Testis (tissue), 3 donors: Measurements from ENCODE around the gene TSACC. TPM values are rescaled to one million over a fixed set of nuclear protein-coding genes. Genes with fewer than 3 reads are reported as not detected.

Experiments used
- DNase-seq: peaks from one replicate; pipeline ENCODE4 v3.0.0-alpha.2; 2019
- H3K27ac ChIP-seq, 2 donors: fragments of 200-600 bp; sonication (generic); one replicate each; pipeline ENCODE4 v1.5.1; 2019
- H3K27me3 ChIP-seq: fragments of 200-600 bp; sonication (generic); one replicate; pipeline ENCODE4 v1.5.1; 2019
- H3K36me3 ChIP-seq: fragments of 200-600 bp; sonication (generic); one replicate; pipeline ENCODE4 v1.5.1; 2017; ENCODE audit warnings: low read depth; ENCODE audit errors: missing control alignments
- H3K4me1 ChIP-seq: fragments of 200-600 bp; sonication (generic); one replicate; pipeline ENCODE4 v1.5.1; 2019
- H3K4me3 ChIP-seq, 2 donors: fragments of 200-600 bp; sonication (generic); one replicate each; pipeline ENCODE4 v1.5.1; 2017 to 2019
- H3K9me3 ChIP-seq: fragments of 200-600 bp; sonication (generic); one replicate; pipeline ENCODE4 v1.5.1; 2017
- POLR2A ChIP-seq: fragments of 450-650 bp; IDR thresholded peaks from one replicate; pipeline ENCODE4 v1.6.1; 2017; ENCODE audit warnings: antibody characterized with exemption, mild to moderate bottlenecking, moderate library complexity
- WGBS, 2 donors: methylation state at CpG; one replicate each; pipeline ENCODE4 v1.1.5; 2018; 5-methylcytosine and 5-hydroxymethylcytosine counted together
- intact Hi-C: fragments of 100-400 bp; cut with DNase I; formaldehyde crosslinking; loops from one replicate; pipeline ENCODE4 v1.15.1; 2023; ENCODE audit warnings: low total_unique reads
- polyA plus RNA-seq: library from polyadenylated mRNA; stranded (reverse); fragments of 350-450 nt; fragmentation: Illumina TruSeq; extraction: RNeasy Lipid Tissue Mini Kit (QIAGEN cat#74804); gene quantifications from one replicate; pipeline ENCODE4 v1.2.3, GENCODE V29; 2014; ENCODE audit warnings: low read depth, low replicate concordance; ENCODE audit not compliant: insufficient read depth
- total RNA-seq, 2 donors: library from RNA; depleted of rRNA; stranded (reverse); fragments of >200 nt; gene quantifications; one replicate each; pipeline ENCODE4 v1.2.3, GENCODE V29; 2016
- TF ChIP-seq, protein P1 (sequence below), 3 experiments: fragments of 450-650 bp in 2 of 3; fragments of 200-600 bp in 1 of 3; sonication (generic) in 1 of 3; IDR thresholded peaks; one replicate each; pipeline ENCODE4 v1.5.1; 2016 to 2019; ENCODE audit warnings: antibody characterized with exemption in 3 of 3, mild to moderate bottlenecking in 2 of 3, moderate library complexity in 1 of 3

The TSACC gene
- total and polyA plus RNA-seq, 3 donors from 2014 or later: 354 to 1,814 (median 748) TPM

DNA sequence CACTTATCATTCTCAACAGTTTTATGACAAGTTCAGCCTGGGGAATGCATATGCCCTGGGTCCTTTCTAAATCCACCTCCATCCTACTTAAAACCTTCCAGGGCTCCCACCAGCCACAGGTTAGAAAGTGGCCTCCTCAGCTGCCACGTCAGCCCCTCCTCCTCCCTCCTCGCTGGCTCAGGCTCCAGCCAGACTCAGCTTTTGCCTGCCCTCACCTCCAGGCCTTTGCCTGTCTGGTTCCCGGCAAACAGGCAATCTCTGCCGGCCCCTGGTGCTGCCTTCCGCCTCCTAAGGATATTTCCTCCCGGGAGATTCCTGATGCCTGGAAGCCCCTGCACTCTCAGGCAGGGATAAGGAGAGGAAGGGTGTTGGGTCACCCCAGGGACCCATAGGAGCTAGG, 40.2 kb downstream of the TSACC start:
- Histone ChIP-seq H3K36me3 (no peaks in the 10 kb centered on the region), H3K27me3 (no peaks in the 10 kb centered on the region), H3K9me3 (no peaks in the 10 kb centered on the region), H3K4me3 (no peak overlapping the region), H3K4me1 (peaks cover 7% of the 10 kb centered on the region), H3K27ac (no peak overlapping the region)
- WGBS, 2 donors: 75 to 85% methylated on average over 6 of the region's 6 CpGs
- no peak for DNase-seq
- intact Hi-C loops: no loop called here
- TF ChIP-seq POLR2A: no peak
- TF ChIP-seq, protein P1, sequence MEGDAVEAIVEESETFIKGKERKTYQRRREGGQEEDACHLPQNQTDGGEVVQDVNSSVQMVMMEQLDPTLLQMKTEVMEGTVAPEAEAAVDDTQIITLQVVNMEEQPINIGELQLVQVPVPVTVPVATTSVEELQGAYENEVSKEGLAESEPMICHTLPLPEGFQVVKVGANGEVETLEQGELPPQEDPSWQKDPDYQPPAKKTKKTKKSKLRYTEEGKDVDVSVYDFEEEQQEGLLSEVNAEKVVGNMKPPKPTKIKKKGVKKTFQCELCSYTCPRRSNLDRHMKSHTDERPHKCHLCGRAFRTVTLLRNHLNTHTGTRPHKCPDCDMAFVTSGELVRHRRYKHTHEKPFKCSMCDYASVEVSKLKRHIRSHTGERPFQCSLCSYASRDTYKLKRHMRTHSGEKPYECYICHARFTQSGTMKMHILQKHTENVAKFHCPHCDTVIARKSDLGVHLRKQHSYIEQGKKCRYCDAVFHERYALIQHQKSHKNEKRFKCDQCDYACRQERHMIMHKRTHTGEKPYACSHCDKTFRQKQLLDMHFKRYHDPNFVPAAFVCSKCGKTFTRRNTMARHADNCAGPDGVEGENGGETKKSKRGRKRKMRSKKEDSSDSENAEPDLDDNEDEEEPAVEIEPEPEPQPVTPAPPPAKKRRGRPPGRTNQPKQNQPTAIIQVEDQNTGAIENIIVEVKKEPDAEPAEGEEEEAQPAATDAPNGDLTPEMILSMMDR (IDR thresholded peaks at IDR 0.05): no peak

DNA sequence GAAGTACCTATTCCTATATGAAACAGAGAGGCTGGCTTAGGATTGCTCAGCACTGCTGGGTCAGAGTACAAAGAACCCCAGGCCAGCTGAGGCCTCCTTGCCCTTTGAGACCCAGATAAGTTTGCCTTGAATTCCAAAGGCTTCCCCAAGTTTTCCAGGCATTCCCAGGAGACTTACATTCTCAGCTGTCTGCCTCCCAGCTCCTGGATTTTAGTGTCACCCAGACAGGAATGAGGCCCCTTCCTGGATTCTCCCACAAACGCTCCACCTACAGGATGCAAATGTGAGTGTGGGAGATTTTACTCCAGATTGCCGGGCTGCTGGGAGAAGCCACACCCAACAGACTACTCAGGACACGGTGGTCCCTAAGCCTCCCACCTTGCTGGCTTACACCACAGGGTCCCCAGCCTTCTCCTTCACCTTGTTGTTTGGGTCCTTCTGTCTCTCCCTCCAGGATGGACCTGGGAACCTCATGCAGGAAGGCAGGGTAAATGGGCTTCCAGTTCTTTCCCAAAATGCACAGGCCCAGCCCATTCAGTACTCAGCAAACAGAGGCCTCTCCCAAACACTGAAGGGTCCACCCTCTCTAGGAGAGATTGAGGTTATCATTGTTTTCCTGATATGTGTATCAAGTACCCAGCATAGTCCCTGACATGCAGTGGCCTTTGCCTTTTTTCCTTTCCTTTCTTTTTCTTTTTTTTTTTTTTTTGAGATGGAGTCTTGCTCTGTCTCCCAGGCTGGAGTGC, 41.3 kb downstream of the TSACC start:
- TF ChIP-seq, protein P1 (IDR thresholded peaks at IDR 0.05): no peak
- TF ChIP-seq POLR2A: no peak
- H3K4me1 ChIP-seq: no peaks in the 10 kb centered on the region
- intact Hi-C loops: no loop called here
- no peaks in the 10 kb centered on the region for H3K36me3 ChIP-seq
- no peaks in the 10 kb centered on the region for H3K9me3 ChIP-seq
- H3K27ac ChIP-seq: no peak overlapping the region
- DNase-seq: no peak
- 61% methylated on average over 3 of the region's 3 CpGs for WGBS, 2 donors
- no peak overlapping the region for H3K4me3 ChIP-seq
- no peaks in the 10 kb centered on the region for H3K27me3 ChIP-seq

DNA sequence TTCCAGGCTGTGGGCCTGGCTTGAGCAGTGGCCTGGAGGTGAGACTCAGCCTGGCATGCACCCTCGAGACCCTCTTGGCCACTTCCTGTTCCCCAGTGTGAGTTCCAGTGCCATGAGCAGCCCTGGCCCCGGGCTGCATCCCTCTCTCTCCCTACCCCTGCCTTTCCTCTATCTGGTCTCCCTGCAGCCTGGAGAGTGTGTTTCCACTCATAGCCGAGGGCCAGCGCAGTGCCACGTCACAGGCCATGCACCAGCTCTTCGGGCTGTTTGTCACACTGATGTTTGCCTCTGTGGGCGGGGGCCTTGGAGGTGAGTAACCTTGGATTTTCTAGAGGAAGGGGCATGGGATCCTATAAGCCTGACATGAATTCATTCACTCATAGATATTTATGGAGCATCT, 44.2 kb downstream of the TSACC start:
- no peak overlapping the region for H3K27ac ChIP-seq
- intact Hi-C loops: no loop called here

DNA sequence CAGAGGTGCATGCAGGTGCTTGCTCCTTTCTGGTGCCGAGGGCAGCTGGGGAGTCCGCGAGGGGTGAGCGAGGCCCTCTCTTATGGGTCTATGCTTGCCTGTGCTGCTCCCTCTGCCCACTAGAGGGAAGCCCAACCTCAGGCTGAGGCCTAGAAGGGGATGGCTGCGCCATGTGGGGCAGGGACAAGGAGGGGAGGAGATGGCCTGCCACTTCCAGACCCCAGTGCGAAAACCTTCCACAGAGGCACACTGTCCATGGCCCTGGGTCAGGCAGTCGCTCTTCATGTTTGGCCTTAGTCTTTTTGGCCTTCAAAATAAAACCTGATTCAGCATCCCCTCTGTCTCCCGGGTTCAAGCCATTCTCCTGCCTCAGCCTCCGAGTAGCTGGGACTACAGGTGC, 44.7 kb downstream of the TSACC start:
- Histone ChIP-seq H3K9me3 (no peaks in the 10 kb centered on the region), H3K27me3 (no peaks in the 10 kb centered on the region), H3K27ac (no peak overlapping the region), H3K4me1 (no peaks in the 10 kb centered on the region), H3K36me3 (no peaks in the 10 kb centered on the region), H3K4me3 (no peak overlapping the region)
- no peak for TF ChIP-seq POLR2A
- TF ChIP-seq, protein P1 (IDR thresholded peaks at IDR 0.05): peak in 2 of 3 experiments; percentile 56 to 71
- DNase-seq: peak; percentile 72
- 59 to 72% methylated on average over 8 to 9 of the region's 9 CpGs for WGBS, 2 donors
- intact Hi-C loops: no loop called here

More for the DNA sequence above, 44.2 kb downstream of the TSACC start:
- TF ChIP-seq, protein P1 (IDR thresholded peaks at IDR 0.05): no peak
- TF ChIP-seq POLR2A: no peak
- no peaks in the 10 kb centered on the region for H3K36me3 ChIP-seq
- H3K4me1 ChIP-seq: no peaks in the 10 kb centered on the region
- no peaks in the 10 kb centered on the region for H3K9me3 ChIP-seq
- WGBS, 2 donors: 77 to 89% methylated on average over 6 to 7 of the region's 7 CpGs
- no peaks in the 10 kb centered on the region for H3K27me3 ChIP-seq
- no peak overlapping the region for H3K4me3 ChIP-seq
- DNase-seq: no peak

DNA sequence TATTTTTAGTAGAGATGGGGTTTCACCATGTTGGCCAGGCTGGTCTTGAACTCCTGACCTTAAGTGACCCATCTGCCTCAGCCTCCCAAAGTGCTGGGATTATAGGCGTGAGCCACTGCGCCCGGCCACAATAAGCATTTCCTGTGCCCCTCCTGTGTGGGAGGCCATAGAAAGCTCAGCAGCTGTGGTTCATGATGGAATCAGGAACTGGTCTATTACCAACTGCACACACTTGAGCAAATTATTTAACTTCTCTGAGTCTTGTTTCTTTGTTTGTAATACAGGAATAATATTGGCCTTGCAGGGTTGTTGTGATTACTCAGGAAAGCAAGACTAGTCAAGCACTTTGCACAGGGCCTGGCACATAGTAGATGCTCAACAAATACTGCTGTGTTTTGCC, 45.7 kb downstream of the TSACC start:
- intact Hi-C loops: no loop called here
- 80 to 93% methylated on average over 2 to 3 of the region's 3 CpGs for WGBS, 2 donors
- no peaks in the 10 kb centered on the region for H3K4me1 ChIP-seq

More for the DNA sequence above, 45.7 kb downstream of the TSACC start:
- no peak for TF ChIP-seq POLR2A
- TF ChIP-seq, protein P1 (IDR thresholded peaks at IDR 0.05): no peak
- no peak overlapping the region for H3K27ac ChIP-seq
- H3K36me3 ChIP-seq: no peaks in the 10 kb centered on the region
- H3K4me3 ChIP-seq: no peak overlapping the region
- DNase-seq: no peak
- H3K27me3 ChIP-seq: no peaks in the 10 kb centered on the region
- no peaks in the 10 kb centered on the region for H3K9me3 ChIP-seq
